GM12878 (cell line): Measurements from ENCODE around the gene BHLHA15. TPM values are rescaled to one million over a fixed set of nuclear protein-coding genes. Genes with fewer than 3 reads are reported as not detected.

Source experiments
- ATAC-seq: fragments of 200-7000 bp; cut with Tn5 transposase; 3 replicates; pipeline ENCODE4 v1.9.1; 2020; ENCODE audit warnings: mild to moderate bottlenecking, moderate library complexity
- BruUV-seq: library from RNA; stranded (reverse); fragments of 400-500 nt; replicated peaks from 2 replicates; lab custom pipeline; 2021; lab: Mats Ljungman, UMichigan
- CTCF ChIA-PET: fragments of 300-600 bp; sonication (Branson Sonifier 250); formaldehyde crosslinking; extraction: SDS; loops from one replicate; lab custom pipeline; 2021; ENCODE audit warnings: inconsistent platforms; lab: Yijun Ruan, JAX
- POLR2A ChIA-PET: fragments of 350-600 bp; formaldehyde crosslinking; extraction: SDS; loops from one replicate; lab custom pipeline; 2021; ENCODE audit warnings: inconsistent platforms; lab: Charles Lee
- RAD21 ChIA-PET: fragments of 300-600 bp; sonication (Branson Sonifier 250); formaldehyde crosslinking; loops from one replicate; lab custom pipeline; 2023; ENCODE audit warnings: antibody characterized with exemption; ENCODE audit not compliant: unreplicated experiment; lab: Charles Lee
- SMC1A ChIA-PET: fragments of 300-600 bp; sonication (Branson Sonifier 250); formaldehyde crosslinking; loops from one replicate; lab custom pipeline; 2023; ENCODE audit not compliant: unreplicated experiment, uncharacterized antibody; lab: Charles Lee
- DNase-seq: peaks from one replicate; pipeline ENCODE4 v3.0.0-alpha.2; 2011; ENCODE audit warnings: low read depth, low spot score
- FAIRE-seq: peaks from 3 replicates; lab custom pipeline; 2011; peaks lifted over from hg19 to GRCh38; lab: Jason Lieb, UNC
- H2AFZ ChIP-seq: 2 replicates; pipeline ENCODE4 v1.6.0; 2011; ENCODE audit warnings: low read depth, low read length, control low read depth; ENCODE audit not compliant: control insufficient read depth
- H3K27ac ChIP-seq: 2 replicates; pipeline ENCODE4 v1.5.1; 2011; ENCODE audit warnings: control low read depth; ENCODE audit not compliant: control insufficient read depth, insufficient read depth
- H3K27me3 ChIP-seq, 2 experiments: replicated peaks in 1 of 2; 2 replicates each; pipeline versions ENCODE4 v1.6.0 to v1.6.1; 2011; ENCODE audit warnings: low read length in 1 of 2; ENCODE audit not compliant: control insufficient read depth in 2 of 2, insufficient read depth in 2 of 2
- H3K36me3 ChIP-seq, 2 experiments: 2 replicates each; pipeline ENCODE4 v1.5.1; 2011; ENCODE audit warnings: low read length in 1 of 2; ENCODE audit not compliant: control insufficient read depth in 2 of 2, insufficient read depth in 2 of 2
- H3K4me1 ChIP-seq: 2 replicates; pipeline ENCODE4 v1.6.1; 2011; ENCODE audit warnings: mild to moderate bottlenecking, low read length, moderate library complexity, mixed read lengths; ENCODE audit not compliant: control insufficient read depth, insufficient read depth
- H3K4me2 ChIP-seq: 2 replicates; pipeline ENCODE4 v1.6.0; 2011; ENCODE audit warnings: control low read depth; ENCODE audit not compliant: control insufficient read depth, insufficient read depth
- H3K4me3 ChIP-seq: fragments of 200-600 bp; sonication (generic); 2 replicates; pipeline ENCODE4 v1.5.1; 2016
- H3K79me2 ChIP-seq: 2 replicates; pipeline ENCODE4 v1.6.0; 2011; ENCODE audit warnings: low read length; ENCODE audit not compliant: control insufficient read depth, insufficient read depth
- H3K9ac ChIP-seq: 2 replicates; pipeline ENCODE4 v1.8.0; 2011; ENCODE audit warnings: low read length, control low read depth, mixed read lengths; ENCODE audit not compliant: control insufficient read depth, insufficient read depth
- H3K9me3 ChIP-seq: replicated peaks from 3 replicates; pipeline ENCODE4 v1.5.1; 2011; ENCODE audit warnings: mild to moderate bottlenecking, low read length; ENCODE audit not compliant: control insufficient read depth, insufficient read depth
- H4K20me1 ChIP-seq: 2 replicates; pipeline ENCODE4 v1.6.0; 2011; ENCODE audit not compliant: control insufficient read depth, insufficient read depth
- BRCA1 ChIP-seq: IDR thresholded peaks from 2 replicates; pipeline ENCODE4 v1.6.1; 2011; ENCODE audit warnings: low read depth, low read length, improper control_type of control experiment
- CBX5 ChIP-seq: sonication (generic); IDR thresholded peaks from 2 replicates; pipeline ENCODE4 v1.6.1; 2016; ENCODE audit warnings: low read depth, moderate library complexity, mild to moderate bottlenecking, inconsistent platforms
- CEBPZ ChIP-seq: fragments of 150-350 bp; IDR thresholded peaks from 2 replicates; pipeline ENCODE4 v1.6.1; 2016; ENCODE audit warnings: low read depth, low read length
- EGR1 ChIP-seq, 2 experiments: IDR thresholded peaks; 1 replicate in 1 of 2; 2 replicates in 1 of 2; pipeline ENCODE4 v1.6.1; 2011 to 2012; ENCODE audit warnings: low read depth in 2 of 2, low read length in 2 of 2, borderline replicate concordance in 1 of 2, mild to moderate bottlenecking in 1 of 2, moderate library complexity in 1 of 2
- ETV6 ChIP-seq, 2 experiments: fragments of 450-650 bp in 1 of 2; IDR thresholded peaks in 1 of 2; conservative IDR thresholded peaks in 1 of 2; 2 replicates each; pipeline ENCODE4 v1.6.1; 2014; ENCODE audit warnings: antibody characterized with exemption in 1 of 2, borderline replicate concordance in 1 of 2, low read depth in 1 of 2, mild to moderate bottlenecking in 1 of 2, moderate library complexity in 1 of 2
- IKZF2 ChIP-seq, 2 experiments: fragments of 450-650 bp; IDR thresholded peaks; 2 replicates each; pipeline ENCODE4 v1.6.1; 2017; ENCODE audit warnings: mild to moderate bottlenecking in 2 of 2, moderate library complexity in 2 of 2
- IRF5 ChIP-seq: fragments of 450-650 bp; IDR thresholded peaks from 2 replicates; pipeline ENCODE4 v1.6.1; 2017; ENCODE audit warnings: borderline replicate concordance
- MYC ChIP-seq: IDR thresholded peaks from 2 replicates; pipeline ENCODE4 v1.6.1; 2011; ENCODE audit warnings: mild to moderate bottlenecking, low read length, moderate library complexity, inconsistent platforms; ENCODE audit not compliant: insufficient read depth, insufficient replicate concordance, insufficient read length, severe bottlenecking
- NFXL1 ChIP-seq: fragments of 450-650 bp; IDR thresholded peaks from 2 replicates; pipeline ENCODE4 v1.6.1; 2017; ENCODE audit warnings: antibody characterized with exemption, mild to moderate bottlenecking, borderline replicate concordance
- NKRF ChIP-seq: fragments of 450-650 bp; conservative IDR thresholded peaks from 2 replicates; pipeline ENCODE4 v1.6.1; 2017; ENCODE audit warnings: mild to moderate bottlenecking, moderate library complexity
- RAD51 ChIP-seq: fragments of 450-650 bp; IDR thresholded peaks from 2 replicates; pipeline ENCODE4 v1.6.1; 2016; ENCODE audit warnings: moderate library complexity, mild to moderate bottlenecking, inconsistent platforms
- RELB ChIP-seq: fragments of 450-650 bp; IDR thresholded peaks from 2 replicates; pipeline ENCODE4 v1.6.1; 2017; ENCODE audit warnings: low read depth, mild to moderate bottlenecking, moderate library complexity
- SMAD1 ChIP-seq: fragments of 450-650 bp; IDR thresholded peaks from 2 replicates; pipeline ENCODE4 v1.6.1; 2018; ENCODE audit warnings: mild to moderate bottlenecking, low read depth; ENCODE audit not compliant: partially characterized antibody
- SRF ChIP-seq, 2 experiments: IDR thresholded peaks; 2 replicates each; pipeline ENCODE4 v1.6.1; 2011; ENCODE audit warnings: low read depth in 2 of 2, low read length in 2 of 2, mild to moderate bottlenecking in 1 of 2, moderate library complexity in 1 of 2
- TCF12 ChIP-seq: IDR thresholded peaks from 2 replicates; pipeline ENCODE4 v1.6.1; 2011; ENCODE audit warnings: low read depth, mild to moderate bottlenecking, low read length
- WGBS: methylation state at CpG from one replicate; pipeline ENCODE4 v1.1.6; 2016; ENCODE audit warnings: low lambda C conversion rate; ENCODE audit not compliant: insufficient replicate concordance, insufficient coverage; ENCODE audit errors: missing lambda C conversion rate; 5-methylcytosine and 5-hydroxymethylcytosine counted together
- in situ Hi-C: fragments of 300-500 bp; cut with MboI; formaldehyde crosslinking; loops from 9 replicates; pipeline ENCODE4 v1.14.3; 2018; ENCODE audit warnings: mixed read lengths
- intact Hi-C: fragments of 100-400 bp; cut with micrococcal nuclease; formaldehyde crosslinking; loops from one replicate; pipeline ENCODE4 v1.14.2; 2022; ENCODE audit not compliant: unreplicated experiment
- polyA plus RNA-seq, 11 experiments: library from polyadenylated mRNA; depleted of rRNA in 4 of 11; unstranded in 6 of 11; stranded (reverse) in 5 of 11; fragments of >200 nt; fragmentation: Nextera tagmentation in 4 of 11; fragmentation: Illumina TruSeq in 1 of 11; extraction: Ambion mirVana in 4 of 11; extraction: Trizol in 1 of 11; gene quantifications; 1 replicate in 1 of 11; 2 replicates in 10 of 11; pipeline versions ENCODE4 v1.2.1 to v1.2.3, GENCODE V29; 2011 to 2016; ENCODE audit warnings: inconsistent platforms in 2 of 11, missing spikeins in 2 of 11, low read depth in 1 of 11
- total RNA-seq, 4 experiments: library from RNA; depleted of rRNA in 3 of 4; stranded (reverse); fragments of >200 nt in 3 of 4; fragmentation: Illumina TruSeq in 1 of 4; extraction: Trizol in 1 of 4; gene quantifications; 2 replicates each; pipeline versions ENCODE4 v1.2.1 to v1.2.3, GENCODE V29; 2013 to 2021

BHLHA15 gene
- total and polyA plus RNA-seq, 10 of the 15 experiments (the other 5 are each of a cell fraction or from before 2014, with no cell fraction given), result 0.54 to 4.2 (median 2.5) TPM; not detected in 4

- Histone ChIP-seq H3K36me3 (peaks cover 0 to 2% of the 10 kb centered on the region in 2 experiments; a peak in 1 of 4 replicates), H3K9ac (no peak overlapping the region), H3K4me1 (peaks cover 47% of the 10 kb centered on the region), H3K79me2 (no peaks in the 10 kb centered on the region), H3K4me3 (no peak overlapping the region), H3K27ac (no peak overlapping the region), H2AFZ (no peak overlapping the region), H3K9me3 (no peaks in the 10 kb centered on the region; the same call in 2 of the 3 replicates), H3K27me3 (no peaks in the 10 kb centered on the region), H4K20me1 (peaks cover 4% of the 10 kb centered on the region; the same call in 1 of the 2 replicates), H3K4me2 (no peak overlapping the region)
- CTCF ChIA-PET, result interaction anchor here (0.8 to 1.0 kb wide), 3 partner anchors 31 to 178 kb away, joined by 3 read pairs; no protein-coding TSS in a partner anchor
- RAD21 ChIA-PET, result interaction anchor here (1.2 kb wide), 1 partner anchor 66 kb away, joined by 5 read pairs; no protein-coding TSS in a partner anchor
- 86% methylated on average over 5 of the region's 5 CpGs for WGBS
- ATAC-seq (no peak), FAIRE-seq (no peak), DNase-seq (no peak)
- no TSS peak for BruUV-seq
- POLR2A ChIA-PET, result no interaction called here
- intact Hi-C loops, result no loop called here
- in situ Hi-C loops, result no loop called here
- SMC1A ChIA-PET, result interaction anchor here (0.7 to 1.6 kb wide), 3 partner anchors 32 to 88 kb away, joined by 3 to 5 read pairs (median 3); no protein-coding TSS in a partner anchor
- TF ChIP-seq TCF12 (no peak), ETV6 (conservative IDR thresholded peaks at IDR 0.05 in 1 of 2, IDR thresholded peaks at IDR 0.05 in 1 of 2; ENCODE audit: borderline replicate concordance in 1 of 2, low read depth in 1 of 2) (no peak), RAD51 (no peak), CBX5 (no peak), BRCA1 (no peak), NFXL1 (no peak), MYC (no peak), IRF5 (no peak), SRF (IDR thresholded peaks at IDR 0.05; ENCODE audit: low read depth in 2 of 2, low read length in 2 of 2) (no peak), SMAD1 (no peak), CEBPZ (no peak), NKRF (no peak), IKZF2 (IDR thresholded peaks at IDR 0.05) (no peak), RELB (no peak), EGR1 (IDR thresholded peaks at IDR 0.05; ENCODE audit: borderline replicate concordance in 1 of 2, low read depth in 2 of 2, low read length in 2 of 2) (no peak)
Measured at GRCh38 chr7:98199131-98199530, 12.1 kb upstream of the BHLHA15 start.
